ENCODE results near the gene RDX. TPM values are rescaled to one million over a fixed set of nuclear protein-coding genes. Genes with fewer than 3 reads are reported as not detected.

Gene RDX
- polyA plus RNA-seq (2013): 450 and 451 TPM in 2 replicates

DNA sequence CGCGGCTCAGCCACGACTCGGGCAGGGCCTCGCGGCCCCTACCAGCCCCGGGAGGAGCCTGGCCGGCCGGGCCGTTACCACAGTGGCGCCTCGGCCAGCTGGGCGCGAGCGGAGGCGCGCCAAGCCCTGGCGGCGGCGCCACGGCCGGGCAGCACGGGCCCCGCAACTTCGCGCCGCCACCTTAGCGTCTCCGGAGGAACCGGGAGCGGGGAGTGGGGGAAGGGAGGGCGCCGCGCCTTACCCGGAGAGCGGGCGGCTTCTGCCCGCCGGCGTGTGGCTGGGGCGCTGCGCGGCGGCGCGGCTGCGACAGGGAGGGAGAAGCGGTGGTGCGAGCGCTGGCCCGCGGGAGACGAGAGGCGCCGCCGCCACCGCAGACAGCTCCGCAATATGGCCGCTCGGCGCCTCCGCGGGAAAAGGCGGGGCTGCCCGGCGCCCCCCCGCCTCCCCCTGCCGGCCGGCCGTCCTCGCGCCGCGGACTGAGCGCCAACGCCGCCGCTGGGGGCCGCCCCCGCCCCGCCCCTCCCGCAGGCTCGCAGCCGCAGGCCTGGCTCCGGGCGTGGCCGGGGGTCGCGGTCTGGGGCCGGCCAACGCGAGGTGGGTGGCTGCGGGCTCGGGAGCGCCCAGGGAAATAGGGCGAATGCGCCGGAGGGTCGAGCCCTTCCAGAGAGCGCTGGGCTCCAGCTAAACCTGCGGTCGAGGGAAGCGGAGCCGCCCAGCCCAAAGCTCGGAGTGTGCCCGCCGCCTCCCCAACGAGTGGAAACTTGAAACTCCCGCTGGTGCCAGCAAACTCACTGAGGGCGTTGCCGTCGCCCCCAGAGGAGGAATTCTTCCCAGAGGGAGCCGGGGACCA is at the start of gene RDX:
TSS of gene RDX (minus strand) at position 389 of the 850 bp plus-strand sequence. CDS start 16,922 bp downstream, outside the sequence.
- Histone ChIP-seq H2BK5ac (ENCODE audit: low read depth, low read length, poor library complexity) (peak within 1 kb of the TSS; percentile 100), H2BK120ac (ENCODE audit: insufficient read depth, low read length, poor library complexity) (peak within 1 kb of the TSS; percentile 100), H3K27me3 (ENCODE audit: insufficient read depth, low read length) (no peaks in the 10 kb centered on the region), H3K23ac (ENCODE audit: low read length) (no peak within 1 kb of the TSS), H3K9me3 (ENCODE audit: insufficient read depth, low read depth, low read length) (peaks cover 3% of the 10 kb centered on the region), H4K91ac (ENCODE audit: low read depth, low read length) (peak within 1 kb of the TSS; percentile 100), H3K4me1 (ENCODE audit: control insufficient read depth in 1 of 2, insufficient read depth in 2 of 2, low read length in 2 of 2) (peaks cover 18 to 26% of the 10 kb centered on the region in 2 experiments), H3K79me2 (ENCODE audit: control insufficient read depth, insufficient read depth, low read length, poor library complexity) (peaks cover 26% of the 10 kb centered on the region), H2BK12ac (ENCODE audit: low read length) (peak within 1 kb of the TSS; percentile 91), H3K4me3 (ENCODE audit: low read depth, low read length) (peak within 1 kb of the TSS; percentile 96), H3K36me3 (ENCODE audit: control insufficient read depth in 1 of 2, insufficient read depth in 2 of 2, low read length in 2 of 2) (peaks cover 3 to 5% of the 10 kb centered on the region in 2 experiments), H4K12ac (ENCODE audit: low read depth, low read length) (peak within 1 kb of the TSS; percentile 99), H3K79me1 (ENCODE audit: low read length) (peaks cover 34% of the 10 kb centered on the region), H3K9ac (ENCODE audit: low read length) (peak within 1 kb of the TSS; percentile 100), H4K8ac (ENCODE audit: low read depth, low read length) (peak within 1 kb of the TSS; percentile 93), H3K4ac (ENCODE audit: low read depth, low read length) (peak within 1 kb of the TSS; percentile 100), H3K18ac (ENCODE audit: low read length) (peak within 1 kb of the TSS; percentile 99), H3K14ac (ENCODE audit: low read length) (peak within 1 kb of the TSS; percentile 100), H2AFZ (ENCODE audit: insufficient read depth, low read length, poor library complexity) (peak within 1 kb of the TSS; percentile 83), H3K27ac (ENCODE audit: low read depth, low read length) (peak within 1 kb of the TSS; percentile 99), H2AK5ac (ENCODE audit: low read length) (peak within 1 kb of the TSS; percentile 100), H3K4me2 (ENCODE audit: low read length) (peak within 1 kb of the TSS; percentile 64)
- no CpG with 5 or more reads among the region's 113 CpGs for WGBS (ENCODE audit: extremely low coverage, insufficient coverage, insufficient read length)
- DNase-seq: peak; percentile 69 to 81

GRCh38 chr11:110345743-110346142 is 49.3 kb upstream of the RDX start:
- WGBS (ENCODE audit: extremely low coverage, insufficient coverage, insufficient read length): no CpG with 5 or more reads among the region's 3 CpGs

GRCh38 chr11:110340436-110340835 is 44.0 kb upstream of the RDX start:
- H4K8ac ChIP-seq (ENCODE audit: low read depth, low read length): no peak overlapping the region
- H4K12ac ChIP-seq (ENCODE audit: low read depth, low read length): no peak overlapping the region
- H3K79me1 ChIP-seq (ENCODE audit: low read length): peaks cover 34% of the 10 kb centered on the region
- no peak overlapping the region for H3K23ac ChIP-seq (ENCODE audit: low read length)
- H3K4me2 ChIP-seq (ENCODE audit: low read length): no peak overlapping the region
- no peaks in the 10 kb centered on the region for H3K36me3 ChIP-seq (ENCODE audit: control insufficient read depth in 1 of 2, insufficient read depth in 2 of 2, low read length in 2 of 2)
- H3K18ac ChIP-seq (ENCODE audit: low read length): no peak overlapping the region
- peak overlapping the region; percentile 11 for H4K91ac ChIP-seq (ENCODE audit: low read depth, low read length)
- H3K27ac ChIP-seq (ENCODE audit: low read depth, low read length): peak overlapping the region; percentile 43
- peak overlapping the region; percentile 27 for H2BK12ac ChIP-seq (ENCODE audit: low read length)
- no peak overlapping the region for H2AK5ac ChIP-seq (ENCODE audit: low read length)
- no peaks in the 10 kb centered on the region for H3K9me3 ChIP-seq (ENCODE audit: insufficient read depth, low read depth, low read length)
- no peak overlapping the region for H3K14ac ChIP-seq (ENCODE audit: low read length)
- H3K9ac ChIP-seq (ENCODE audit: low read length): no peak overlapping the region
- H3K4me3 ChIP-seq (ENCODE audit: low read depth, low read length): no peak overlapping the region
- no peak overlapping the region for H3K4ac ChIP-seq (ENCODE audit: low read depth, low read length)
- peaks cover 9 to 13% of the 10 kb centered on the region in 2 experiments for H3K4me1 ChIP-seq (ENCODE audit: control insufficient read depth in 1 of 2, insufficient read depth in 2 of 2, low read length in 2 of 2)
- peak; percentile 64 to 85 for DNase-seq
- H3K27me3 ChIP-seq (ENCODE audit: insufficient read depth, low read length): no peaks in the 10 kb centered on the region
- no peak overlapping the region for H2AFZ ChIP-seq (ENCODE audit: insufficient read depth, low read length, poor library complexity)
- peak overlapping the region; percentile 52 for H2BK120ac ChIP-seq (ENCODE audit: insufficient read depth, low read length, poor library complexity)
- H3K79me2 ChIP-seq (ENCODE audit: control insufficient read depth, insufficient read depth, low read length, poor library complexity): peaks cover 3% of the 10 kb centered on the region
- peak overlapping the region; percentile 50 for H2BK5ac ChIP-seq (ENCODE audit: low read depth, low read length, poor library complexity)
- no CpG with 5 or more reads among the region's 2 CpGs for WGBS (ENCODE audit: extremely low coverage, insufficient coverage, insufficient read length)

More at GRCh38 chr11:110345743-110346142, 49.3 kb upstream of the RDX start:
- no peak overlapping the region for H2AFZ ChIP-seq (ENCODE audit: insufficient read depth, low read length, poor library complexity)
- H3K9ac ChIP-seq (ENCODE audit: low read length): no peak overlapping the region
- no peak overlapping the region for H2BK5ac ChIP-seq (ENCODE audit: low read depth, low read length, poor library complexity)
- H3K18ac ChIP-seq (ENCODE audit: low read length): no peak overlapping the region
- peaks cover 2% of the 10 kb centered on the region for H3K79me2 ChIP-seq (ENCODE audit: control insufficient read depth, insufficient read depth, low read length, poor library complexity)
- no peak overlapping the region for H2BK12ac ChIP-seq (ENCODE audit: low read length)
- H4K12ac ChIP-seq (ENCODE audit: low read depth, low read length): no peak overlapping the region
- no peak overlapping the region for H3K4ac ChIP-seq (ENCODE audit: low read depth, low read length)
- H2BK120ac ChIP-seq (ENCODE audit: insufficient read depth, low read length, poor library complexity): no peak overlapping the region
- no peak overlapping the region for H2AK5ac ChIP-seq (ENCODE audit: low read length)
- no peaks in the 10 kb centered on the region for H3K9me3 ChIP-seq (ENCODE audit: insufficient read depth, low read depth, low read length)
- H3K79me1 ChIP-seq (ENCODE audit: low read length): peaks cover 28% of the 10 kb centered on the region
- no peaks in the 10 kb centered on the region for H3K36me3 ChIP-seq (ENCODE audit: control insufficient read depth in 1 of 2, insufficient read depth in 2 of 2, low read length in 2 of 2)
- H3K27ac ChIP-seq (ENCODE audit: low read depth, low read length): no peak overlapping the region
- no peak overlapping the region for H4K91ac ChIP-seq (ENCODE audit: low read depth, low read length)
- H3K27me3 ChIP-seq (ENCODE audit: insufficient read depth, low read length): no peaks in the 10 kb centered on the region
- H3K4me1 ChIP-seq (ENCODE audit: control insufficient read depth in 1 of 2, insufficient read depth in 2 of 2, low read length in 2 of 2): peaks cover 11 to 23% of the 10 kb centered on the region in 2 experiments
- no peak for DNase-seq
- no peak overlapping the region for H3K4me2 ChIP-seq (ENCODE audit: low read length)
- H3K4me3 ChIP-seq (ENCODE audit: low read depth, low read length): no peak overlapping the region
- H4K8ac ChIP-seq (ENCODE audit: low read depth, low read length): no peak overlapping the region
- no peak overlapping the region for H3K14ac ChIP-seq (ENCODE audit: low read length)
- H3K23ac ChIP-seq (ENCODE audit: low read length): no peak overlapping the region

- Histone ChIP-seq H2AFZ (ENCODE audit: insufficient read depth, low read length, poor library complexity) (no peak overlapping the region), H3K4me3 (ENCODE audit: low read depth, low read length) (no peak overlapping the region), H3K79me1 (ENCODE audit: low read length) (peaks cover 38% of the 10 kb centered on the region), H4K12ac (ENCODE audit: low read depth, low read length) (no peak overlapping the region), H4K8ac (ENCODE audit: low read depth, low read length) (no peak overlapping the region), H3K23ac (ENCODE audit: low read length) (no peak overlapping the region), H3K4me2 (ENCODE audit: low read length) (no peak overlapping the region), H4K91ac (ENCODE audit: low read depth, low read length) (peak overlapping the region; percentile 87), H3K36me3 (ENCODE audit: control insufficient read depth in 1 of 2, insufficient read depth in 2 of 2, low read length in 2 of 2) (no peaks in the 10 kb centered on the region), H3K79me2 (ENCODE audit: control insufficient read depth, insufficient read depth, low read length, poor library complexity) (peaks cover 6% of the 10 kb centered on the region), H2AK5ac (ENCODE audit: low read length) (peak overlapping the region; percentile 5), H3K9ac (ENCODE audit: low read length) (no peak overlapping the region), H3K14ac (ENCODE audit: low read length) (no peak overlapping the region), H3K9me3 (ENCODE audit: insufficient read depth, low read depth, low read length) (no peaks in the 10 kb centered on the region), H3K4ac (ENCODE audit: low read depth, low read length) (no peak overlapping the region), H2BK120ac (ENCODE audit: insufficient read depth, low read length, poor library complexity) (peak overlapping the region; percentile 93), H3K4me1 (ENCODE audit: control insufficient read depth in 1 of 2, insufficient read depth in 2 of 2, low read length in 2 of 2) (peaks cover 9 to 14% of the 10 kb centered on the region in 2 experiments), H3K27ac (ENCODE audit: low read depth, low read length) (peak overlapping the region; percentile 43), H2BK5ac (ENCODE audit: low read depth, low read length, poor library complexity) (peak overlapping the region; percentile 69), H3K27me3 (ENCODE audit: insufficient read depth, low read length) (no peaks in the 10 kb centered on the region), H3K18ac (ENCODE audit: low read length) (no peak overlapping the region), H2BK12ac (ENCODE audit: low read length) (peak overlapping the region; percentile 77)
- no CpG with 5 or more reads among the region's 3 CpGs for WGBS (ENCODE audit: extremely low coverage, insufficient coverage, insufficient read length)
- DNase-seq: no peak
Measured at GRCh38 chr11:110339456-110340250, 43.2 kb upstream of the RDX start.
